HG02588 (cell line): Measurements from ENCODE around the gene PXDN.

Experiments used
- ATAC-seq: cut with Tn5 transposase; IDR thresholded peaks from one replicate; pipeline ENCODE4 v1.9.1; 2021; ENCODE audit warnings: mild to moderate bottlenecking, moderate library complexity; ENCODE audit not compliant: unreplicated experiment

PXDN gene

DNA sequence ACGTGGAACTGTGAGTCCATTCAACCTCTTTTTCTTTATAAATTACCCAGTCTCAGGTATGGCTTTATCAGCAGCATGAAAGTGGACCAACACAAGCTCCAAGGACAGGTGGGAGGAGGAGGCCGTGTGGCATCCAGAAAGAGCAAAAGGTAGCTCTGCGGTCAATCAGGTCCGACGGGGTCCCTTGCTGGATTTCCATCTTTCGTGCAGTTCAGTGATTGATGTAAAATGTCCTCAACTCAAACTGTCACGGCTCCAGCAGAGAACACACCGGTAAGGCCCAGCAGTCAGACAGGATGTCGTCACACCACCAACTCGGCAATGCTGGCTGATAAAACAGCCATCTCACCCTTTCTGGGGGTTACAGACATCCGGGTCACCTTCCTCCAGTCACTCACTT is 123.3 kb downstream of the PXDN start:
- ATAC-seq = no peak

DNA sequence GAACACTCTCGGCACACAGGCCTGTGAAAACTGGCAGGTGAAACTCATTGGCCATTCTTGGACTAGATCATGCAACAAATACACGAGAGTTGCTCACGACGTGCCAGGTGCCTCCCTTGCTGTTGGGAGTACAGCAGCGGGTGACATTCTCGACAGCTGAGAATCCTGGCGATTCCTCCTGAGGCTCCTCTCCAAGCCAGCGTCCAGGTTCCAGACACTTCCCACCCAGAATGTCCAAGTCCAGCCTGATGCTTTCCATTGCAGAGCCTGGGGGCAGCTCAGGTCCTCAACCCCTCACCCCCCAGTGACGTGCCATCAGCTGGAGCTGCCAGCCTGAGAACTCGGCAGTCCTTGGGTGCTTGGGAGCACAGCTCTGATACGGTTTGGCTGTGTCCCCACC is 124.2 kb downstream of the PXDN start:
- ATAC-seq = no peak

DNA sequence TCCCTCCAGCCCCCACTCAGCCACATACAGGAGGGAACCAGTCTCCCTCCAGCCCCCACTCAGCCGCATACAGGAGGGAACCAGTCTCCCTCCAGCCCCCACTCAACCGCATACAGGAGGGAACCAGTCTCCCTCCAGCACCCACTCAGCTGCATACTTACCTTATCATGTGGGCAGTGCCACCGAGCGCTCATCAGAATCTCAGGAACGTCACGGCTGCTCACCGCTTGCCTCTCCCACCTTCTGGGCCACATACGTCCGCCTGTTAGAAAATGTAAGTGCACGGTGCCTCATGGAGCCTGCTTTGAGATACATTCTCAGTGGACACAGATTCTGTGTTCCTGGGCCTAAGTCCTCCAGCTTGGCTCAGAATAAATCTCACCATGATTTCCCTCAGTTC is 124.8 kb downstream of the PXDN start:
- no peak for ATAC-seq

DNA sequence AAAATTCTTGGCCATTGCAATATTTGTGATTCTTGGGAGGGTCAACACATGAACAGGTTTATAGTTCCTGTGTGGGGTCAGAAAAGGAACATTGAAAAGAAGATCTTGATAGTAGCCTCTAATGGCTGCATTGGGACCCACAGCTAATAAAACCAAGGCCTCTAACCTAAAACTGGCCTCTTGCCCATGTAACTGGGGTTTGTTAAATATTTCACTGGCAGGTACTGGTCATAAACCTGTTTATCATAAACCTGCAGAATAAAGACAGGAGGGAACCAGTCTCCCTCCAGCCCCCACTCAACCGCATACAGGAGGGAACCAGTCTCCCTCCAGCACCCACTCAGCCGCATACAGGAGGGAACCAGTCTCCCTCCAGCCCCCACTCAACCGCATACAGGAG is 125.3 kb downstream of the PXDN start:
- no peak for ATAC-seq

DNA sequence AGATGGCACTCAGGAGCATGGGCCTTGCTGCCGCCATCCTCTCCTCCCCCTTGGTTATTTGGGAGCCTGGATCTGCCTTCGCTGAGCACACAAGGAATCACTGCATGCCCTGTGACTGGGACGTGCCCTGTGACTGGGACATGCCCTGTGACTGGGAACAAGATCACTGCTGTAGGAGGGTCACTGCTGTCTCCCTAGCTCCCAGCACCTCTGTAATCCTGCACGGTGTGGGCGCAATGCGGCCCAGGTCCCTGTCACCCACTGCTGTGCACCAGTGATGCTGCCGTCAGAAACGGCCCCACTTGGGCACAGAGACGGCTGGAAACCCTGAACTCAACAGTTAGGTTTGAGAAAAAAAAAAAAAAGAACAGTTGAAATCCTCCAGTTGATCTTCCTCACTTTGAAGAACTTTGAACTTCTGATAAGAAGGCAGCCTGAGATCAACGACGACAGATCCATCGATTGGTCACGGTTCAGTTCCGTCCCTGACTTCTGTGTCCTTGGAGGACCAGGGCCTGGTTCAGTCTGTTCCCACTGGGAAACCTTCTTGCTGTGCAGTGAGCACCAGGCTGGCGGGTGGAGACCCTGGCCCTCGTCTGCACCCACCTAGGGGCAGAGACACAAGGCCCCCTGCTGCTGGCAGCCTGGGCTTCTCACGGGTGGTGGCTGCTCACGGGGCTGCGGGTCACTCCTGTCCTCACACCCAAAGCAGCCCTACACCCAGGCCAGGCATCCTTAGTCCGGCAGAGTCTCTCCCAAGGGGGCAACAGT is 125.9 kb downstream of the PXDN start:
- no peak for ATAC-seq

DNA sequence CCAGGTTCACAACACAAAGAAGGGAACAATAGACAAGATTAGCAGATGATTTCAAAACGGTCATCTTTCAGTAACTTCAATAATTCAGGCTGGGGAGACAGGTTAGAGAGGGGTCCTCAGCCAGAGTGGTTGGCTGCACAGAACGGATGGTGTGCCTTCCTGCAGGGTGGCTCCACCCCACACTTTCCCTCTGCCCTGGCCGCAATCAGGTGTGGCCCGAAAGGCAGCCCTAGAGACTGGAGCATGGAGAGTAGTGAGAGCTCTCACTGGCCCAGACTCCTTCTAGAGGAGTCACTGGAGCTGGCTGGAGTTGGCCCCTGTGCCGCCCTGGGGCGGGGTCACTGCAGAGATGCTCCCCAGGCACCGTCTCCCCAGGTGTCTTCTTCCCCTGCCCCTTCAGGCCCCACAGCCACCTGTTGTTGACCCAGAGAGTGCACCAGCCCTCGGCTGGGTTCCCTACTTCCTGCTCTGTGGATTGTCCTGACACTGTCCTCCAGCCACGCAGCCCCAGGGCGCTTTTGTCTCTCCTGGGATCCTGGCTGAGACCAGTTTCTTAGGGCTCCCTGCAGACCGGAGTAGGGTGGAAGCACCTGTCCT is 126.8 kb downstream of the PXDN start:
- no peak for ATAC-seq

DNA sequence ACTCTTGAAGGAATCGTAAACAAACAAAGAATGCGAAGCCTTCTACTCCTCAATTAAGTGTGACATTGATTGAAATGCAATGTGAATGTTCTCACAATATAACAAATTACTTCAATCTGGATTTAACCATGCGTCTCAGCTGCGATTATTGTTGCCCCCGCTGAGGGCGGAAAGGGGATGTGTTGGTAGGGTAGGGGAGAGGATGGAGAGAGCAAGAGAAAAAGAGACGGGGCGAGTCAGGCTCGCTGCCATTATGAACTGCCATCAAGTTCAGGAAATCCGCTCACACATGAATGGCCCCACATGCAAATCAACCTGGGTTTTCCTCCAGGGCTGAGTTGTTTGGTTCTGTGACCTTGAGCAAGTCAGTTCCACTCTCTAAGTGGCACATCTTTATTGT is 129.8 kb downstream of the PXDN start:
- ATAC-seq = no peak

DNA sequence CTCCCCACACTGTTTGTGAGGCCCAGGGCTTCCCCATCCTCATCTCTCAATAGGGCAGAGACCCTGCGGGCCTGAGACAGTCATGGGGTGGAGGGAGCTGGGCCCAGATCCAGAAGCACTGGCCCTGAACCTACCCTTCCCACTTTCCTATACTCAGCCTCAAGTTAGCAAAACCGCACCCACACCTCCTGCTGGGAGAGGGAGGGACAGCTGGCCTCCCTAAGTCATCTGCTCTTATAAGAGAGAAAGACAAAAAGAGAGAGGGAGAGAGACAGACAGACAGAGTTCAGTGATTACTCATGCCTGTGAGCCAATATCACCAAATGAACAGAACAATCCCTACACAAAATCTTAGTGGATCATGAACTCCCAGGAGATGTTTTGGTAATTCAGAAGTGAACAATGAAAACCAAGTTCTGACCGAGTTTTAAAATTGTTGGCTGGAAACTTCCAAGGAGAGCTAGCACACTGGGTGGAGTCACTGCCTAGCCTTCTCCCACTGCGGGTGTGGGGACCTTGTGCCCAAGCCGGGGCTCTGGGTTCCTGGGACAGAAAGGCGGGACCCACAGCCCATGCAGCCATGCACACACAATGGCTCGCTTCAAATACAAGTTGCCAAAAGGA is 130.5 kb downstream of the PXDN start:
- no peak for ATAC-seq

DNA sequence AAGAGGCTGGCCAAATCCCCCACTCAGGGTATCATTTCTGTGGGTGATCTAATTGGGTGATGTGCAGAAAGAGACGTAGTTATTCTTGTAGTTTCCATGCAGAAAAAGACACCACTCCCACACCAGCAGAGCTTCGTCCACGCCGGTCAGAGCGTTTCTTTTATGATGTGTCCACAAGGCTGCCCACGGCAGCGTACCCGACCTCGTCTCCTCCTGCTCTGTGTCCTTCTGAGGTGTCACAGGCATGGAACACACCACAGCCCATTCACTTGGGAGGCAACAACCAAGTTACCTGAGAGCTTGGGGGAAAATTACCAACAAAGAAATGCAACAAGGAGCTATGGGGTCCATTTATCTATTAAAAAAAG is 131.3 kb downstream of the PXDN start:
- no peak for ATAC-seq

DNA sequence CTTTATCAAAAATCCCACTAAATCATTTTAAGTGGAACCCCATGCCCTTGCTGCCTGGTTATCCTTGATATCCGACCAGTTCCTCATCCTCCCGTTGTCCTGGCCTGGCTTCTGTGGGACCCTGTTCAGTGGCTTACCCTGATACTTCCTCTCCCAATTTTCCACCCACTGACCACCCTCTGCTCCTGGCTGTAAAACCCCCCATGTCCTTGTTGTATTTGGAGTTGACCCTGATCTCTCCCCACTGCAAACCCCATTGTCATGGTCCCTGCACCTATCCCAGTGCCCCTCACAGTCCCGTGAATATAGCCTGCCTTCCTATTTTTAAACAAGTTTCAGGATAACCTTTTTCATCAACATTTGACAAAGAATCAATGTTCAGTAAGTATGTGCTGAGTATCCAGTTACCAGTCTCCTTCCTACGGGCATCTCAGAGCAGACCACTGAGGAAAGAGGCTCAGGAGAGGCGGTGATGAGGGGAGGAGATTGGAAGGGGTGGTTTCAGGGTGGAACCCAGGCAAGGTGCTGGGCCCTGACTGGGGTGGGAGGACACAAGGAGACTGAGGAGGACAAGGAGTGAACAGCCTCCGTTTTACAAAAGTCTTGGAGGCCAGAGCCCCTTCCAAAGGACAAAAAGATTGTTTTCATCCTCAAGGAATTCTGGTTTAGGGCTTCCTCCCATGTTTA is 131.8 kb downstream of the PXDN start:
- no peak for ATAC-seq

DNA sequence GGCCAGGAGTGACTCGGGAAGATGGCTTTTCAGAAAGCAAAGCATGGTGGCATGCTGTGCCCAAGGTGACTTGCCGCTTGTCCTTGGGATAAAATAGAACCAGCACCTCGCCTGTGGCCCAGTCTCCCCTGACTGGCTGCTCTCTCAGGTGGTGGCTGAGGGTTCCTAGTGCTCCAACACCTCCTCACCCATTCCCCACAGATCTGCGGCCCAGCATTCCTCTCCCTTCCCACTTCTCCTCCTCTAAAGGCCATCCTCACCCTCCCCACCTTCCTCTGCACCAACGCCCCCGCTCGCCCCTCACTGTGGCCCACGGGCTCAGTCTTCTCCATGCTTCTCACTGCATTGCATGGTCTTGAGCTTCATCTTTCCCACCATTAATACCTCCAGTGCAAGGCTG is 132.4 kb downstream of the PXDN start:
- ATAC-seq = no peak

DNA sequence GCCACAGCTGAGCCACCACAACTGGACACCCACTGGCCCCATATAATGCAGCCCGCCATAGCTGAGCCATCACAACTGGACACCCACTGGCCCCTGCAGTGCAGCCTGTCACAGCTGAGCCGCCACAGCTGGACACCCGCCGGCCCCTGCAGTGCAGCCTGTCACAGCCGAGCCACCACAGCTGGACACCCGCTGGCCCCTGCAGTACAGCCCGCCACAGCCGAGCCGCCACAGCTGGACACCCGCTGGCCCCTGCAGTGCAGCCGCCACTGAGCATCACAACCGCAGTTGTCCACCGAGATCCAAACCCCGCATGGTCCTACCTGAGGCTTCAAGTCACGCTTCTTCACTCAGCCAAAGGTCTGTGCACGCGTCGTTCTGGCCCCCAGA is 134.2 kb downstream of the PXDN start:
- no peak for ATAC-seq

DNA sequence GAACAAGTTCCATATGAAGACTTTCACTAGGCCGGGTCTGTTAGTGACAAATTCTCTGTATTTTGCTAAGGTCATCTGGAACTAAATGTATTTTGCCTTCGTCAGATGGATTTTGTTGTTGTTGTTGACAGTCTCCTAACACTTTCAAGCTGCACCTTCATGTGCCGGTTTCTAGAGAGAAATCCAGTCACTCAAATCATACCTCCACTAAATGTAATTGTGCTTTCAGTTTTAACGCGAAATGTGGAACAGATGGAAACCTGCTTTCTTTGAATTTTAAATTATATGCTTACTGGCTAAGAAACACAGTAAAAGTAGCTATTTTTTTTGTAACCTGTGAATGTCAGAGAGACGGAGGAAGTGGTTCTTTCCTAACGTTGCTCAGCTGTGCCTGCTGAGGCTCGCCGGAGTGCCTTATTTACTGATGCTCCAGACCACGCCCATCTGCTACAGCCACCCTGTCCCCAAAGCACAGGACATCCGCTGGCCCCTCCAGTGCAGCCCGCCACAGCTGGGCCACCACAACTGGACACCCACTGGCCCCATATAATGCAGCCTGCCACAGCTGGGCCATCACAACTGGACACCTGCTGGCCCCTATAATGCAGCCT is 134.7 kb downstream of the PXDN start:
- no peak for ATAC-seq

DNA sequence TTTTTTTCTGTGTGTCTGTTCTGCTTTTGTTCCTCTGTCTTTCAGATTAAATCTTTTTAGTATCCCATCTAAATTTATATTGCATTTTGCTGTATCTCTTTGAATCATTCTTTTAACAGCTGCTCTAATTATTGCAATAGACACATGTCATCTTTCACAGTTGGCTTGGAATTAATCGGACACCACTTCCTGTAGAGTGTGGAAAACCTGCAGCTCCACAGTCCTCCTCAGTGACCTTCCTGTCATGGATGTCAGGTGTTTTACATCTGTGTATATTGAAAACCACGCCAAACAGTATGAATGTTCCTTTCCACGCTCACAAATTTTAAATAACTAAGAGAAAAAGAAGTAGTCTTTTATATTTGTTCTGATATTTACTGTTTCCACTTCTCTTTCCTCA is 135.3 kb downstream of the PXDN start:
- no peak for ATAC-seq

DNA sequence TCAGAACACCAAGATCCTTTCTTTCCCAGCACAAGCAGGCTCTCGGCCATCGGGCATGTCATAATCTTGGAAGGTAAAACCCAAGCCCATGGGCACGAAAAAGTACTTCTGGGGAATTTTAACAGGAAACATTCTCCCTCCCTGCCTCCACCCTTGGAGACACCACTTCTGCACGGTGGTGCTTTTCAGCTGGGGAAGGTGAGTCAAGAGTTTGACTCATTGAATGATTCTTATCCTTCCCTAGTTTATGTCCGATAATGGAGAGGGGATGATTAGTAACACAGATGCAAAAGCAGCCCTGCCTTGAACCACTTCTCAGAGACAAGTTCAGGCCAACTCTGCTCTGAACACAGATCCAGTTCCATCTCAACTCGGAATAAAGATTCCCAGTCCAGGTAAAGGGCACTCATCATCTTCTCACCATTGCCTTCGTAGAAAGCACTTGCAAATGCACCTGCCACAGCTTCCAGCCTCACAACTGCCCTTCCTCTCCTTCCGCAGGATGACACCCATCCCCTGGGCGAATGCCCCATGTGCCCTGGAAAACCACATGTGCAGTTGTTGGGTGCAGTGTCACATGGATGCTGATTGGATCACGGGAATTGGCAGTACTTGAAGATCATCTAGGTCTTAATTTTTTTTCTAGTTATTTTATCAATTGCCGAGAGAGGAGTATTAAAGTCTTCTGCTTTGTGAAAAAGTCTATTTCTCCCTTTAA is 136.2 kb downstream of the PXDN start:
- no peak for ATAC-seq

DNA sequence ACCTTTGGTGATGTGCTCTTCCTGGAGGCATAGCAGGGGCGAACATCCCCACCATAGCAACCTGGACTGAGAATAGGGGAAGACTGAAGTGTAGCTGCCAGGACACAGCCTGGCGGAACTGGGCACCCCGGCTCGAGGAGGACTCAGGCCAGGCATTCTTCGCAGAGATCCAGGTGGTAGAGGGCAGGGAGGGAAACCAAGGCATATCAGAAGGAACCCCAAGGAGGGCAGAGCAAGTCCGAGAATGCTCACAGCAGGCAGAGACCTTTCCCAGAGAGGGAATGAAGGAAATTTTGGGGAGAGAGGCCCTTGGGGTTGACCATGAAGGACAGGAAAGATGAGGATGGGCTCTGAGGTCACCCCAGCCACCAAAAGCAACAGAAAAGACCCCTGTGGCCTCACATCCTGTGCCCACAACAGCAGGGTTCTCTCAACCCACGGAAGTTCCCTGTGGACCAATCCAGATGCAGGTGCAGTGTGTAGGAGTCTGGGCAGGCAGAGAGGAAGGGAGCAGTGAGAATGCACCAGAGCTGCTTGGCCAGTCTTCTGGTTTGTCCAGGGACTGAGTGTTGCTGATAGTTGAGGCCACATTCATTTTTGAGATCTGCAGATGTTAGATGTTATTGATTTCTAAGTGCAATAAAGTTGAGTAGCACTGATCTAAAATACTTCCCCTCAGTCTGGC is 136.9 kb downstream of the PXDN start:
- ATAC-seq = no peak

DNA sequence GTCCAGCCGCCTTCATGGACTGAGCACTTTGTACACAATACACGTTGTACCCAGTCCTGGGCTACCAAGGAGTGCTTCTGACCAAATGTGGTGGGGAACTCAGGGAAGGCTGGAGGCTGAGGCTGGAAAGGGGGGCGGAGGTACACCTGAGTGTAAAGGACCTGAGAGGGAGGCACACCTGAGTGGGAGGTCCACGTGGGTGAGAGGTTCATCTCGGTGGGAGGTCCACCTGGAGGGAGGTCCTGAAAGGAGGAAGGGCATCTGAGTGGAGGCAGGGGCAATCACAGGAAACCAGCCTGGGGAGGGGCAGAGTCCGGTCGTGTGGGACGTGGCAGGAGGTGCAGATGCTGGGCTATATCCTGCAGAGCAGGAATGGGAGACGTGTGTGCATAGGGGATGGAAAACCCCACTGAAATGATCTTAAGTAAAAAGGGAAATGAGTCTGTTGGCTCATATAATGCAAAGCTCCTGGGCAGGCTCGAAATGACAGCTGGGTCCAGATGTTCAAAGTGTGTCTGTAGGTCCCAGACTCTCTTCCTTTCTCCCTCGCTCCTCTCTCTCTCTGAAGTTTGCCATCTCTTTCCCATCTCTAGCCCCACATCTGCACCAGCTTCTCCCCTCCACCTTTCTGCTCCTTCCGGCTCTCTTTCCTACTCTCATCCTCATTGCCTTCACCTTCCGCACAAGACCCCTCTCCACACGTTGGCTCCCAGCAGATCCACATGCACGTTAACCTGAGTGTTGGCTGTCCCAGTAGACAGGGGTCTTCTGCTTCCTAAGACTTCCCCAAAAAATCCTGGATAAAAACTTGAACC is 137.7 kb downstream of the PXDN start:
- no peak for ATAC-seq

DNA sequence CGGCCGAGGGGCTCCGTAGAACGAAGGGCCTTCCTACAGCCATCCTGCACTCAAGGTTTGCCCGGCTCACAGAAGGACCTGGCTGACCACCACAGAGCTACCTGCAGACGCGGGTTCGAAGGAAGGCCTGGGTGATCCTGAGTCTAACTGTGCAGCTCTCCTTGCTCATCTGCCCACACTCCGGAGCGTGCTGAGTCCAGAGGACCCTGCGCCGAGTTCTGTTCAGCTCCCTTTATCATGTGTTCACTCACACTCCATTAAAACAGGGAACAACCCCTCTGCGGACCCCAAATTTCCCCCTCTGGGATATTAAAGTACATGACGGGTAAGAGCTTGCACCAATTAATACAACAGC is 138.3 kb downstream of the PXDN start:
- ATAC-seq = no peak
